ENCODE measurements around the gene CBLN3. TPM values are rescaled to one million over a fixed set of nuclear protein-coding genes. Genes with fewer than 3 reads are reported as not detected.
A peak's percentile ranks its signal among the peaks of the same experiment; 100 is the strongest.

The CBLN3 gene
- total RNA-seq, 1 donor = 1.7 TPM

DNA sequence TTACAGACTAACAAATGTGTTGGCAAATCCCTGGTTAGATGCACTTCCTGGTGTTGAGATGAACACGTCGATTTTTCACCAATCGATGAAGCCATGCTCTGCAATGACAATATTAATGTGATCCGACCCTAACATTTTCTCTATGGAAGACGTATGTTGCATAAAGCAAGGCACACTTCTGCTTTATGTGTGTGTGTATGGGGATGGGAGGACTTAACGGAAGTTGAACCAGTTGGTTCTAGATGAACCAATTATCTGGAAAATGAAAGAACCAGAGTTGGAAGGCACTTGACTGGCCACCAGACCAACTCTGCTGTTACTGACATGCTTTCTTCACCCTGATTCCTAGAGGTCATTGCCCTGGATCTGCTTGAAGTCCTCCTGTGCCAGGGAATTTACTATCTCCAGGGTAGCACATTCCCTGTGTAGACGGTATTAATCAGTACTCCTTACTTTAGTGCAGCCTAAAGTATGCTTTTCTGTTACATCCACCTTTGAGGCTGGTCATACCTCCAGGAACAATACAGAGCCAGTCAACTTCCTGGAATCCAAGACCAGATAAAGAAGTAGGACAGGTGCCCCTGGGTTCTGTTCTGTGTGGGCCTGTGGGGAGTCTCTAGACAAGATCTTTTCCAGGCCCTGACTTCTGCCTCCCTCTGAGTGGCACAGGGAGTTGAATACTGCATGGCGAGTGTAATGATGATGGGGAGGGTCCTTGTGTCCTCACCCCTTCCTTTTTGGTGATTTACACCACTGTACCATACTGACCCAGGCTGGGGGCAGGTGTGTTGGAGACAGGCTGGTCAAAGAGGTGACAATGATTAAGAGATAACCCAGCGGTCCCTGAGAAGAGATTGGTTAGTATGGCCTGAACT, 9.0 kb upstream of the CBLN3 start:
- DNase-seq (ENCODE audit: low read depth) = no peak
- no peak for TF ChIP-seq CTCF (IDR thresholded peaks at IDR 0.05; ENCODE audit: insufficient read depth, low read depth, low read length)
- no peak overlapping the region for H3K4me3 ChIP-seq (ENCODE audit: low read depth, low read length)

DNA sequence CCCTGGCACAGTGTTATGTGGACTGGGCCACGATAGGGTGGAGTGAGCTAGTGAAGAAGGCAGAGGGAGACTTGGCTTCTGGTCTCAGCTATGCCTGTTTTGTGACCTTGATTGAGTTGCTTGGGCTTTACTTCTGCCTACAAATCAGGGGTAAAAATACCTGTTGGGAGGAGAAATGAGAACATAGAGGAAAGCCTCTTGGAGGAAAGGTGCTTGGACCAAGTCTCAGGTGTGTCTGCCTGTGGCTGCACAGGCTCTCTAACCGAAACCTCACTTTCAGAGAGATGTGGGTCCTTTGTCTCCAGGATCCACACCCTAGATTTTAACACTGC, 8.2 kb upstream of the CBLN3 start:
- no peak for TF ChIP-seq CTCF (IDR thresholded peaks at IDR 0.05; ENCODE audit: insufficient read depth, low read depth, low read length)
- no peak for DNase-seq (ENCODE audit: low read depth)
- H3K4me3 ChIP-seq (ENCODE audit: low read depth, low read length) = no peak overlapping the region

DNA sequence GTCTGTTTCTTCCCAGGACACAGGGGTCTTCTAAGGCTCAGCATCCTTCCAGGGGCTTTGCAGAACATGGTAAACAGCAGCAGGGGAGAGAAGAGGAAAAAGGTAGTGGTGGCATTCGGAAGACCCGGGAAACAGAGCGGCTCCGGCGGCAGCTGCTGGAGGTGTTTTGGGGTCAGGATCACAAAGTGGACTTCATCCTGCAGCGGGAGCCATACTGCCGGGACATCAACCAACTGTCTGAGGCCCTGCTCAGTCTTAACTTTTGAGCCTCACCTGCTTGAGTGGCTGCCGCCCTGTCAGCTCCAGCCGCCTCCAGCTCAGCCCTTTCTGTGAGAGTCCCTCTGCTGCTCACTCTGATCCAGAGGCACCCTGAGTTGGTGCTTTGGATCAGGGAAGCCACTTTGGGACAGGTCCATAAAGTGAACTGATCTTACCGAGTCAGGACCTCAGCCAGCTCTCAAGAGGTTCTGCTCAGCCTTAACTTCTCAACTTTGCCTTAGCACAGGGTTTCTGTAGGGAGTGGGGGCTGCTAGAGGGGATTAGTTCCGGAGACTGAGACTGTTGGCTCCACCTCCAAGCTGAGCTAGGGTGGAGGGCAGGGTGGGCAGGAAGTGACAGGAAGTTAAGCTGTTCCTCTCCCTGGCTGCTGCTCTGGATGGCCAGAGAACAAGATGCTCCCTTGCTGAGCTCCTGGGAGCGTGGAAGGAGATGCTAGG, 7.7 kb upstream of the CBLN3 start:
- no peak for DNase-seq (ENCODE audit: low read depth)
- no peak for TF ChIP-seq CTCF (IDR thresholded peaks at IDR 0.05; ENCODE audit: insufficient read depth, low read depth, low read length)
- no peak overlapping the region for H3K4me3 ChIP-seq (ENCODE audit: low read depth, low read length)

- TF ChIP-seq CTCF (IDR thresholded peaks at IDR 0.05; ENCODE audit: insufficient read depth, low read depth, low read length) = peak; percentile 79
- no peak overlapping the region for H3K4me3 ChIP-seq (ENCODE audit: low read depth, low read length)
- peak; percentile 78 for DNase-seq (ENCODE audit: low read depth)
These were observed 7.0 kb upstream of the CBLN3 start for GRCh38 chr14:24436355-24437019.

- no peak for TF ChIP-seq CTCF (IDR thresholded peaks at IDR 0.05; ENCODE audit: insufficient read depth, low read depth, low read length)
- no peak overlapping the region for H3K4me3 ChIP-seq (ENCODE audit: low read depth, low read length)
- no peak for DNase-seq (ENCODE audit: low read depth)
These were observed 6.5 kb upstream of the CBLN3 start for GRCh38 chr14:24435998-24436354.

DNA sequence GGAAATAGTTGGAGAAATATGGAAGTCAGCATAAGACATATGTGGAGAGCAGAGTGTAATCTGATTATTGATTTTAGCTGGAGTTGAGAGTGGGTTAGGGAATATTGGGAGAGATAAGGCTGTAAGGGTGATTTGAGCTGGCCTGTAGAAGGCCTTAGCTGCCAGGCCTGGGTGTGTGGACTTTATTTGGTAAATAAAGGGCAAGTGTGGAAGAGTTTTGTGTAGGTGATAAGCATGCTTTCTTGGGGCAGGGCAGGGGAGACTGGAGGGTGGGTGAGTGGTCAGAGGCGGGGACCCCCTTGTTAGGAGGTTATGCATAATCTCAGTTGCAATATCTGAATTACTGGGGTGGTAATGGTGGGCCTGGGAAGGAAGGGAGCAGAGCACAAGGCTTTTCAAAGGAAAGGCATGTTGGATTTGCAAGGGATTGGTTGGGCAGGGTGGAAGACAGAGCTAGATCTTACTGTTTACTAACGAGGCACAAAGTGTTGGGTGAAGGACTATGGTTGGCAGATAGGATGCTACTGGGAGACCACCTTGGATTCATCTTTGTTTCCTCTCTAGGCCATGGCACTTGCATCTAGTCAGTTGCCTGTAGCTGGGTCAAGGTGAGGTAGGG, 5.8 kb upstream of the CBLN3 start:
- no peak overlapping the region for H3K4me3 ChIP-seq (ENCODE audit: low read depth, low read length)
- no peak for TF ChIP-seq CTCF (IDR thresholded peaks at IDR 0.05; ENCODE audit: insufficient read depth, low read depth, low read length)
- no peak for DNase-seq (ENCODE audit: low read depth)

All from fibroblast of villous mesenchyme (primary cell).